HG03159 (cell line): ENCODE measurements around the gene DHRS12.

Experiments used
- ATAC-seq: cut with Tn5 transposase; IDR thresholded peaks from one replicate; pipeline ENCODE4 v1.9.1; 2021; ENCODE audit warnings: mild to moderate bottlenecking, moderate library complexity; ENCODE audit not compliant: unreplicated experiment

The DHRS12 gene

DNA sequence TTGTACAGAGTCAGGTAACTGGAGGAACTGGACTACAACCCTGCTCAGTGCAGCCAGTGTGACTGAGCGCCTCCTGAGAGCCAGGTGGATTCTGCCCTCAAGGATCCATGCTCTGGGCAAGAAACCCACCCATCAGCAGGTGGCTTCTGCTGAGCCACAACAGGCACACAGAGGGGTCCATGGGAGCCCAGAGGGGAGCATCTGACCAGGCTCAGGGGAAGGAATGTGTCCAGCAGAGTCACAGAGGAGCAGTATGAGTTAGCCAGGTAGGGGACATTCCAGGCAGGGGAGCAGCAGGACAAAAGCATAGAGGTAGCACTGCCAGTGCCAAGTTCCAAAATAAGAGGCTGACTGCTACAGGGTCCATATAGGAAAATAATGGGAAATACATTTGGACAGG lies 19.9 kb downstream of the DHRS12 start:
- no peak for ATAC-seq

DNA sequence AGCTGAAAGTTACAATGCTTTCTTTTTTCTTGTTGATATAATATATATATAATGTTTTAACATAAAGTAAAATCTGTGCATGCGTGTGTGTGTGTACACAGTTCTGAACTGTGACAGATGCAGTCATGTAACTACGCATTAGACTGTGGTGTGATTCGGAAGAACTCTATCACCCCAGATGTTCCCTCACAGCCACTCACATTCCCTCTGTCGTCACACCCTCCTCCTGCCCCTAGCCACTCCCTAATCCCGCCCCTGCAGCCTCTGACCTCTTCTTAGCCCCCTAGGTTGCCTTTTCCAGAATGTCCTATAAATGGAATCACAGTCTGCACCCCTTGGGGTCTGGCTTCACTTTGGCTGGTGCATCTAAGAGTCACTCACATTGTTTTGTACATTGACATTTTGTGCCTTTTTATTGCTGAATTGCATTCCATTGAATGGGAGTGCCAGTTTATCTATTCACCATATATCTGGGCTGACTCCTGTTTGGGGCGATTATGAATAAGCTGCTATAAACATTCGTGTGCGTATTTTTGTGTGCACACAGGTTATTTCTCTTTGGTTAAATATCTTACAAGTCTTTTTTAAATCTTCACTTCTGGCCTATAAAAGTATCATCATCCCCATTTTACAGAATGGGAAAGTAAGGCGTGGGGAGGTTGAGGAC lies 20.4 kb downstream of the DHRS12 start:
- ATAC-seq: no peak

DNA sequence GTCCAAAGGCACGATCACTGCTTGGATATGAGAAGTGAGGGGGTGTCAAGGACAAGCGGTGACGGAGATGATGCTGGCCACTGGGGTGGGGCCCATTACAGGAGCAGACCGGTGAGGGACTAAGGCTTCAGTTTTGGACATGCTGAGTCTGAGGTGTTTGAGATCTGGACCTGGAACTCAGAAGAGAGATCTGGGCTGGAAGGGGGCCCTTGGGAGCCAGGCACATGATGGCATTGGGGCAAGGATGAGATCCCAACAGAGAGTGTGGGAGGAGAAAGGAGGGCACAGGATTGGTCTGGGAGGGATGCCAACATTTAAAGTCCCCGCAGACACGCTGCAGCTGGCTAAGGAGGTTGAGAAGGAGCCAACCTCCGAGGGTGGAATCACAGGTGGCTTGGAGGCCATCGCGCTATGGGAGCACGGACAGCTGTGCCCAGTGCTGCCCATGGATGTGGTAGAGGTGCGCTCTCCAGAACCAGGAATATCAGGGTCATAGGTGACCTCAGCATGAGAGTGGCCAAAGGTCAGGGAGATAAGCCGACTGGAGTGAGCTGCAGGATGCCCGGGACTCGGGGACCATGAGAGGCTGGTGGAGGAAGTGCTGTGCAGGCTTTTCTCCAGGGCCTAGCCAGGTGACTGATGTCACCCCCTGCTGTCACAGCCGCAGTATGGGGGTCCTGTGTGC lies 21.8 kb downstream of the DHRS12 start:
- ATAC-seq: no peak

DNA sequence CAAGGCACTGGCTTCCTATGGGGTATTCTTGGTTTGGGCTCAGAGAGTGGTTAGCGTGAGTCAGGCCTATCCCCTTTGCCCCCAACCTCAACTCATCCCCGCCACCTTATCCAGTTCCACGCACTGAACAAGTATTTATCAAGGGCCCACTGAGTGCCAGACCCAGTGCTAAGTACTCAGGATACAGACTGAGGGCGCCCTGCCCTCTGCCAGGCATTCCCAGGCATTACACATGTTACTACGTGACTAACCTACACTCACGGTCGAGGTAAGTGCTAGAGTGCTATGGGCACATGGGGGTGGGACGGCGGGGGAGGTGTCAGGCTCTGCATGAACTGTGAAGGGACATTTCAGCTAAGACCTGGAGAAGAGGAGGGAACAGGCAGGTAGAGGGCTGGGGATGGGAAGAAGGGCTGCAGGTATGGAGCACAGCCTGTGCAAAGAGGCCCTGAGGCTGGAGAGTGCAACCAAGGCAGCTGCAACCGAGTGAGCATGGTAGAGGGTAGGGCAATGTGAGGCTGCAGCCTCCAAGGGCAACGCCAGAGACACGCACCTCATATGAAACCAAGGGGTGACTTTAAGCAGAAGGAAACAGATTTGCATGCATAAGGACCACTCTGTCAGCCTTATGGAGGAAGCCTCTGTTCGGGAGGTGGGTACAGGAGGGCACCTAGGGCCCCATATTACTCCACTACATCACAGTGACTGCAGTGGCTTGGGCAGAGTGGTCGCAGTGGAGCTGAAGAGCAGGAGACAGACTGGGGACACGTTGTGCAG lies 22.5 kb downstream of the DHRS12 start:
- ATAC-seq: no peak

DNA sequence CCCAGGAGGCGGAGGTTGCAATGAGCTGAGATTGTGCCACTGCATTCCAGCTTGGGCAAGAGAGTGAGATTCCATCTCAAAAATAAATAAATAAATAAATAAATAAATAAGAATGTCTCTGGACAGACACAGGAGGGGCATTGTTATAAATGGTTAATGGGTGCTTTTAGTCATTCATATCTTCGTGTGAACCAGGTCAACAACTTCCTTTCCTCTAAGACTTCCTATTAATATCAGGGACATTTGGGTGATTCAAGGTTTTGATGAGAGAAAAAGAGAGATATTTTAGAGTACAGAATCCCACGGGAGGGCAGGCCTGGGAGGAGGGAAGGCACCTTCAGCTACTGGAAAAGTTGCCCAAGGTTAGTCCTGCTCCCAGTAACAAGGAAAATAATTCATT lies 23.9 kb downstream of the DHRS12 start:
- no peak for ATAC-seq

DNA sequence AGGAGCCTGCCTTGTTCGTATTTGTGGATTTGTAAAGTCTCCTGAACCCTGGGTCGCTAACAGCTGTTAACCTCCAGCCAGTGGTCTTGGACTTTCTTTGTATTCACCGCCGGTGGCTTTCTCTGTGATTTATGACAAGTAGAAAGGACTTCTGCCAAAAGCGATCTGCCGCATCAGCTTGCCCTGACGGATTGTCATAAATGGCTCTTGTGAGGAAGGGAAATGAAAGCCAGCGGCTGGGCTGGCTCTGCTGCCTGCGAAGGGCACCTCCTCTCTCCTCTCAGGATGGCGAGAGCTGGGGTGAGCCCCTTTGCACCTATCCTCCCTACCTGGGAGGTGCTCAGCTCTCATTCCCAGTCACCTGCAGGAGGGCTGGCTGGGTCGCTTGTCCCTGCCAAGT lies 25.6 kb downstream of the DHRS12 start:
- ATAC-seq: no peak

DNA sequence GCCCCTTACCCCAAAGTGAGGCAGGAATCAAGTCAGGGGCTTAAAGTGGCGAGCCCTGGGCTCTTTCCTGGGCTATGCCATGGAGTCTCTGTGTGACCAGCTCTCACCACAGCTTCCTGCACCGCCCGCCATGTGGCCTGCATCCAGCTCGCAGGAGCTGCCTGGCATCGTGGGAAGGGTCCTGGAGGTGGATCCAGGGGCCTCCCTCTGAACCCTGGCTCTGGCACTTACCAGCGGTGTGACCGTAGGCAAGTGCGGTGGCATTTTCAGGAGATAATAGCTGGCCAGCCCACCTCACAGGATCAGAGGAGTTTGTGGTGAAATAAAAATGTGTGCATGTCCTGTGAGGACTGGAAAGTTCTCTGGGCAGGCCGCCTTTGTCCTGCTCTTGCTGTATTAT lies 26.0 kb downstream of the DHRS12 start:
- no peak for ATAC-seq

DNA sequence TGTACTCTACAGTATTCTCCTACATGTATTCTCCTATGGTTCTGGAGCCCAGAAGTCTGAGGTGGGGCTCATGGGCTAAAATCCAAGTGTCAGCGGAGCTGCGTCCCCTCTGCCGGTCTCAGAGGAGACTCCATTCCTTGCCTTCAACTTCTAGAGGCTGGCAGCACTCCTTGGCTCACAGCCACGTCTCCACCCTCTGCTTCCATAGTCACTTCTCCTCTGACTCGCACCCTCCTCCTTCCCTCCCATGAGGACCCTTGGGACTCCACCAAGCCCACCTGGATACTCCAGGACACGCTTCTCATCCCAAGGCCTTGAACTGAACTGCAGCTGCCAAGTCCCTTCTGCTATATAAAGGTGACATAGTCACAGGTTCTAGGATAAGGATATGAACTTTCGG lies 27.8 kb downstream of the DHRS12 start:
- ATAC-seq: no peak

DNA sequence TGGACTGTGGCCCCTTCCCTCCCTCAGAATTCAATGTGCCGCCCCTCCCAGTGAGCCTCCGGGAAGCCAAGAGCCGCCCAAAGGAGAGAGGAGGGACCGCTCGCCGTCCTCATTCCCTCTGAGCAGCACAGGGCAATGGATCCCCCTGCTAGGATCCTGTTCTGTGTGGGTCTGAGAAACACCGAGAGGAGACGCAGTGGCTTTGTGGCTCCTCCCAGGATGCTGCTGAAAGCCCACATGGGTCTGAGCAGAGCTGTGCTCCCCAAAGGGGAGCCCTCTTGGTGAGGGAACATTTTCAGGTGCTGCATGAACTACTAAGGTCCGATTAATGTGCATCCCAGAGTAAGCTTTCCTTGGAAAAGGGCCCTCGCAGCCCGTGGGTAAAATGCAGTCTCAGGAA lies 30.4 kb downstream of the DHRS12 start:
- no peak for ATAC-seq

DNA sequence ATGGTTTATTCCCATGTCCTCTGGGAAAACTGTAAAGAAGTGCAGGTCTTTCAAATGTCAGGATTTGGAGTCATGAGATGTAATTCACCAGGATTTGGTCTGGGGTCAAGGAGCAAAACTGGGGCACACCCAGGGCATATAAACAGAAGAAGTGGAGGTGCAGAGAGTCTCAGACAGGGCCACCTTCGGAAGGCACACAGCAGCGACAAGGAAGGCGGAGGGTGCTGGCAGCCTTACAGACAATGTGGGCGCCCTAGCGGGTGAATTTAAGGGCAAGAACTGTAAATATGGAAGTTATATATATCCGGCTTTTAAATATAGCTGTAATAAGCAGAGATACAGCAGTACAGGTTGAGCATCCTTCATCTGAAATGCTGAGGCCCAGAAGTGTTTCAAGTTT lies 31.2 kb downstream of the DHRS12 start:
- ATAC-seq: no peak

DNA sequence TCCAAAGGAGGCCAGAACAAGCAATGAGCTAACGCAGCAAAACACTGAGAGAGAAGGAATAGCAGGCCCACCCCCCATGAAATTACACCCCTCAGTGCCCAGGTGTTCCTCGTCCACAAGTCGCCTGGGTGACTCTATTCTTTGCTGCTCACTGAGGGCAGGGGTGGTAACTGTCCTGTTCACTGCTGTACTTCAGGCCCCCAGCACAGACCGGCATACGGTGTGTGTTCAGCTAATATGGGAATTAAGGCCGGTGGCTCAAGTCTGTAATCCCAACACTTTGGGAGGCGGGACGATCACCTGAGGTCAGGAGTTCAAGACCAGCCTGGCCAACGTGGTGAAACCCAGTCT lies 31.9 kb downstream of the DHRS12 start:
- ATAC-seq: no peak

DNA sequence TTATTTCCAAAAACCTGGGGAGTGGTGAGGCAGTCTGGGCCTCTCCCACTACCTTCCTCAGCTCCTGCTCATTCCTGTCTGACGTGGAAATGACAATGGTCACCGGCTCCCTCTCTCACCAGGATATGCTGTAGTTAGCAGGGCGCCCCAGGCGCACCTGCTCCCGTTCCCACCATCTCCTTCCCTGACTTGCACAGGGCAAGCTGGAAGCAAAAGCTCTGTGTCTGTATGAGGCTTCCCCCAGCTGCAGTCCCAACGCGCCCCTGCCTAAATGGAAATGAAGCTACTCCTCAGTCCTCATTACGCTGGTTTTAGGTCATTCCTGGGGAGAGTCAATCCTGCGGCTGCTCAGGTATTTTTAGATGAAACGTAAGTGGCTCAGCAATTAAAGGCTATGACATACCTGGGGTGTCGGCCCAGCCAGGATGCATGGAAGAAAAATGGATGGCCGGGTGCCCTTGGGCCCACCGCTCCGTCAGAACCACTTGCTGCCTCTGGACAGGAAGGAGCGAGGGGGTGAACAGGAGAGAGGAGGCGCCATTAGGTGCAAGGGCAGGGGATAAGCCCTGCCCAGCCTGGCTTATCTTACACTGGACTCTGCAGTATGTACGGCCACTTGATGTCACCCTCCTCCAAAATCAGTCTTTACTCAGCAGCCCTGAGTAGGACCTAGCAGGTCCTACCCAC lies 32.4 kb downstream of the DHRS12 start:
- ATAC-seq: no peak

DNA sequence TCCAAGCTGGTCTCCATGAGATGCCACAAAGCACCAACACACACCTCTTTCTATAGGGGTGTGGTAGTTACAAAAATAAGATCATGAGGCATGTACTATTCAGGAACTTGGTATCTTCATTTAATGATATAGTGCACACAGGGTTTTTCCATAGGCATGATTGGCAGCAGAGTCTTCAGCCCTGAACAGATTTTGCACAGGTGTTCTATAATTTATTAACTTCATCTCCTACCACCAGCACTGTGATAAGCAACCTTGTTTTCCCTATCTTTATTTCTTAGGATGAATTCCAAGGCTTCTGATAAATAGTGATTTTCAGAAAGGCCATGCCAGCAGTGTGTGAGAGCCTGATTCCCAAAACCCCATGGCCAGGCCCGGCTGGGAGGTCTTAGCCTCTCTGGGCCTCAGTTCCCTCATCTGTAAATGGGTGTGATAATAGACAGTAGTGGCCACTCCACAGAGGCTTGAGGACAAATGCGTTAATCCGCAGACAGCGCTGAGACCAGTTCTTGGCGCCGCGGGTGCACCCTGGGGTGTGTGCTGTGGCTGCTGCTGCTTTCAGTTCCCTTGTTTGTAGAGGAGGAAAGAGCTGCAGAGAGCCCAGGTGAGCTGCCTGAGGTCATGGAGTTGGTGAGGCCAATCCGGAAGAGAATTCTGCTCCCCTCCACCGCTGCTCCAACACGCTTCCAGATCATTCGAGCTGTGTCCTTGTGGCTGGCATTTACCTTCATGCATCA lies 33.1 kb downstream of the DHRS12 start:
- no peak for ATAC-seq

DNA sequence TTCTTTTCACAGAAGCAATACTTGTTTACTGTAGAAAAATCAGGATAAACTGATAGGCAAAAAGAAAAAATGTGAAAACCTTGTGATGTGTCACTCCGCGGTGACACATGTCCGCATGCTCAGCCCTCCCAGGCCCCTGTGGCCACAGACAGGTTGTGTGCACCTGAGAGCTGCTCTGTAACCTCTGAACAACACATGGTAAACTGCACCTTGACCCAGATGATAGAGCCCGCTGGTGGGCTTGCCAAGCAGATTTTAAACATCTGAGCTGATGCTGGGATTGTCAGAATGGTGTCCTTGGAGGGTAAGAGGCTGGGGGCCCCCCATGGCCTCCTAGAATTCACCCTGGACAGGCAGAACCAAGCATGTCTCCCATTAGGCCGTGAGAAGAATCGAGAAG lies 33.8 kb downstream of the DHRS12 start:
- no peak for ATAC-seq

DNA sequence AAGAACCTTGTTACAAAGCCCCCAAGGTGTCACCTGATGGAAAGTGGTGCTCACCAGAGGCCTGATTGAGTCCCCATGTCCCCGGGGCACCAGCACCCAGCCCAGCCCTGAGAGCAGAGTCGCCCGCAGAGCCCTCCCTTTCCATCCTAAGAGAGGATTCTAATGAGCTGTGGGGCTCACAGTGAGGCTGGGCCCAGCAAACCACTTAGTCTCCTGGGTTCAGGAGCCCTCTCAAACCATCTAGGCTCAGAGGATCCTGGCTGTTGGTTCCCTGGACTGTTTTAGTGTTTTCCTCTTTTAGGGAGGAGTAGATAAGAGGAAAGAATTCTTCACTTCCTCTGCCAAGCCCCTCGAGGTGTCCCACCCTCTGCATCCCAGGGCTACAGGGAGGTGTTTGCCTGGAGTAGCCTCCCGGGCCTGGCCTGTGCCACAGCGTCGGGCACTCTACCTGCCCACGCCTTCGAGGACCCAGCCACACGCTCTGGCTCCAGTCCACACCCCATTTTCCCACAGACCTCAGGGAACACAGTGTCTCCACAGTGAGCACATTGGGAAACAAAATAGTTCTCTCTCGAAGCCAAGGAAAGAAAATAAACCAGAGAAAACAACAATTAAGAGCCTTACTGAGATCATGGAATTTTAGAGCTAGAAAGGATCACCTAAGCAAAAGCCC lies 34.4 kb downstream of the DHRS12 start:
- ATAC-seq: no peak

DNA sequence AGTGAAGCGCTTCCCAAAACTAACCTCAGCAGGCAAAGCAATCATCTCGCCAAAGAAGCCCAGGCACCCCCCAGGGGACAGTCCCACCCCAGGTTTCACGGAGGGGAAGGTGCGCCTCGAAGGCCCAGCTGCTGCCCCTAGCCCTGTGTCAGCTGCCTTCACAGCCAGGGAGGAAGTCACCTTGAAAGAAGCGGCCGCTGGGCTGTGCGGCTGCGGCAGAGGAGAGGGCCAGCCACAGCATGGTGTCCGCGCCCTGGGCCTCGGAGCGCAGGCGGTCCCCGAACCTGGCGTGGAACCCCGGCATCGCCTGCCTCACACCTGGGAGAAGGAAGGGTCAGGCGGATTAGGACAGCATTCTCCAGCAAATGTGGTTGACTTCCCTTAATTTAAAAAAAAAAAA lies 35.0 kb downstream of the DHRS12 start:
- no peak for ATAC-seq

DNA sequence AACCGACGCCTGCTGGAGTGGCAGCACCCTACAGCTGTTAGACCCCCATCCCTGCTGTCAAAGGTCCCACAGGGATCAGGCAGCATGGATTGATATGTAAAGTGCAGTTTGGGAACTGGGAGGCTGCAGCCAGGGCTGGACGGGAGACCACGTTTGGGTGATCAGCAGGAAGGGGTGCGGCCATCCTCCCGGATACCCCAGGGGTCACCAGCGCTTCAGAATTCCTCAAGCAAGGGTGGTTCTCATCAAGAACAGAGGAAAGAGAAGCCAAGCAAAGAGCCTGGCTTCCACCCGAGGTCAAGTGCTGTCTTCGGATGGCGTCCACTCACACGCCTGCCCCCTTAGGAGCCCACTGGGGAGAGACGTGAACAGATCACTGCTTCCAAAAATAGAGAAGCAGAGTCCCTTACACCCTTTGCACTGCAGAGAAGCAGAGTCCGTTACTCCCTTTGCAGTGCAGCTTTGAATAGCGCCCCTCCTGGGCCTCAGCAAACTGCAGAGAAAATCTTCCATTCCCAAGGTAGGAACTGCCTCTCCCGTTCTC lies 35.5 kb downstream of the DHRS12 start:
- ATAC-seq: no peak

DNA sequence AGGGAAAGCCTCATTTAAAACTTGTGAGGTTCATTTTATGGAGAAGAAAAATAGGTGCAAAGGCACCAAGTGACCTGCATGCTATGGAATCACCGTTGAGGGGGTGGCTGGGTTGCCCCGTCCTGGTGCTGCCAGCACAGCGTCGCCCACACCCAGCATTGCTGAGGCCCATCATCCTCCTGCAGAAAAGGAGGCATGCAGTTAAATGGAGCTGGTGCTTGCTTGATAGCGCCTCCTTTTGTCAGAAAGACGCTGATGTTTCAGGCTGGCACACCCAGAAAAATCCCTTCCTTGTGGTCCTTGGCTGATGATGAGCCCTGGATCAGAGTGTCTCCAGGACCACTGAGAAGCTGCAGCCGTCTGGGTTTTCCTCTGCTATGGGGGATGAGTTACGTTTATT lies 36.9 kb downstream of the DHRS12 start:
- no peak for ATAC-seq

DNA sequence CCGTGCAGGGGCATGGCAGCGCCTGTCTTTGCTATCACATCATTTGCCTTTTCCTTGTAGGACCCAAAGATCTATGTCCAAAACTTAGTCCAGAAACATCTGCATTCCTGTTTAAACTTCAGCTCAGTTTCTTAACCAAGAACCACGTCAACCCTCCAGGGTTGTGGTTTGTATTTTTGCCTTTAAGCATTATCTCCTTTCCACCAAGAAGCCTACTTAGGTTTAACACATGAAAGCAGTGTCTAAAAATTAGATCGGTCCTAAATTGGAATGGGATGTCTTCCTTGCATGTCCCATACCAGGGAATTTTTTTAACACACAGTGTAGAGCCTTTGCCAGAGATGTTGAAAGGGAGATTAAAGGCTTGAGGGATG lies 38.8 kb downstream of the DHRS12 start:
- no peak for ATAC-seq
